ENCODE measurements around the gene OSGIN1. TPM values are rescaled to one million over a fixed set of nuclear protein-coding genes. Genes with fewer than 3 reads are reported as not detected.

Gene OSGIN1
- total and polyA plus RNA-seq, 12 donors: 3.2 to 14.5 (median 5.5) TPM

- intact Hi-C loops (cut with DNase I): loop anchor here in 4 of 10 donors (5.0 to 10.0 kb wide), 3 partner anchors 39 to 533 kb away; partner anchors contain the start of gene TAF1C (in 1 of the 4)
- DNase-seq (no peak), ATAC-seq (no peak)
- no peak overlapping the region for H3K4me3 ChIP-seq
- no peaks in the 10 kb centered on the region for H3K9me3 ChIP-seq
- no peaks in the 10 kb centered on the region for H3K36me3 ChIP-seq
- H3K27me3 ChIP-seq: no peaks in the 10 kb centered on the region
- 42 to 46% methylated on average over 8 of the region's 8 CpGs for WGBS, 2 donors
- no peak overlapping the region for H3K27ac ChIP-seq
- TF ChIP-seq, protein P1, sequence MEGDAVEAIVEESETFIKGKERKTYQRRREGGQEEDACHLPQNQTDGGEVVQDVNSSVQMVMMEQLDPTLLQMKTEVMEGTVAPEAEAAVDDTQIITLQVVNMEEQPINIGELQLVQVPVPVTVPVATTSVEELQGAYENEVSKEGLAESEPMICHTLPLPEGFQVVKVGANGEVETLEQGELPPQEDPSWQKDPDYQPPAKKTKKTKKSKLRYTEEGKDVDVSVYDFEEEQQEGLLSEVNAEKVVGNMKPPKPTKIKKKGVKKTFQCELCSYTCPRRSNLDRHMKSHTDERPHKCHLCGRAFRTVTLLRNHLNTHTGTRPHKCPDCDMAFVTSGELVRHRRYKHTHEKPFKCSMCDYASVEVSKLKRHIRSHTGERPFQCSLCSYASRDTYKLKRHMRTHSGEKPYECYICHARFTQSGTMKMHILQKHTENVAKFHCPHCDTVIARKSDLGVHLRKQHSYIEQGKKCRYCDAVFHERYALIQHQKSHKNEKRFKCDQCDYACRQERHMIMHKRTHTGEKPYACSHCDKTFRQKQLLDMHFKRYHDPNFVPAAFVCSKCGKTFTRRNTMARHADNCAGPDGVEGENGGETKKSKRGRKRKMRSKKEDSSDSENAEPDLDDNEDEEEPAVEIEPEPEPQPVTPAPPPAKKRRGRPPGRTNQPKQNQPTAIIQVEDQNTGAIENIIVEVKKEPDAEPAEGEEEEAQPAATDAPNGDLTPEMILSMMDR (IDR thresholded peaks at IDR 0.05): no peak
- H3K4me1 ChIP-seq: peaks cover 11 to 43% (median 31%) of the 10 kb centered on the region in 9 donors
Observed at GRCh38 chr16:83951544-83951943, 1.5 kb upstream of the OSGIN1 start.

GRCh38 chr16:83952587-83952939, 477 bp upstream of the OSGIN1 start:
- Histone ChIP-seq H3K4me1 (peaks cover 11 to 45% (median 31%) of the 10 kb centered on the region in 9 donors), H3K27ac (peak overlapping the region in 8 of 10 donors; percentile 88 to 97 (median 92)), H3K27me3 (no peaks in the 10 kb centered on the region), H3K9me3 (no peaks in the 10 kb centered on the region), H3K4me3 (peak overlapping the region in 8 of 10 donors; percentile 47 to 73 (median 64)), H3K36me3 (no peaks in the 10 kb centered on the region)
- DNase-seq (no peak), ATAC-seq (no peak)
- TF ChIP-seq, protein P1 (IDR thresholded peaks at IDR 0.05): no peak
- intact Hi-C loops (cut with DNase I): loop anchor here in 4 of 10 donors (2.0 to 10.0 kb wide), 4 partner anchors 26 to 532 kb away; partner anchors contain the start of gene TAF1C (in 1 of the 4)
- 24 to 28% methylated on average over 8 of the region's 8 CpGs for WGBS, 2 donors

GRCh38 chr16:83953796-83954576, 946 bp downstream of the OSGIN1 start:
- DNase-seq: no peak
- peak overlapping the region; percentile 78 to 97 (median 92) for H3K27ac ChIP-seq
- WGBS, 2 donors: 23 to 36% methylated on average over 19 of the region's 19 CpGs
- H3K4me3 ChIP-seq: peak overlapping the region; percentile 43 to 73 (median 63)
- H3K36me3 ChIP-seq: peaks cover 0 to 11% (median 0%) of the 10 kb centered on the region in 9 donors
- no peaks in the 10 kb centered on the region for H3K27me3 ChIP-seq
- ATAC-seq: peak in 4 of 8 donors; percentile 0 to 35 (median 13)
- intact Hi-C loops (cut with DNase I): loop anchor here in 4 of 10 donors (2.0 to 10.0 kb wide), 4 partner anchors 27 to 531 kb away; partner anchors contain the start of gene TAF1C (in 1 of the 4)
- TF ChIP-seq, protein P1 (IDR thresholded peaks at IDR 0.05): peak in 7 of 9 donors; percentile 12 to 56 (median 44)
- H3K9me3 ChIP-seq: no peaks in the 10 kb centered on the region
- H3K4me1 ChIP-seq: peaks cover 11 to 50% (median 37%) of the 10 kb centered on the region in 9 donors

DNA sequence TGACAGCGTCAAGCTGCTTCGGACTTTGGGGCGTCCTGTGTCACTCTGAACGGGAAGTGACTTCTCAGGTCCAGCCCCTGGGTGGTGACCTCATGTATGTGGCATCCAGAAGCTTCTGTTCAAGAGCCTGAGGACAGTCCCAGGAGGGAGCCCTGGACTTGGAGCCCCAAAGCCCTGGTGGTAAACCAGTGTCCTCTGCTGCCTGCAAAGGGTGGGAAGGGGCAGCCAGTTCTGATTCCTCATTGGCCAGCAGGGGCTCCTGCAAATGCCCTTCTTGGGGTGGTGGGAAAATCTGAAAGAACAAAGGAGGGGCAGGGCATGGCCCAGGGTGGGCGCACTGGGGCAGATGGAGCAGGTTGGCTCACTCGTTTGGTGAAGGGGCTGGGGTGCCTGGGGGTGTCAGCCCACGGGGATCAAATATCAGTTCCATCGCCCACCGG, 1.6 kb downstream of the OSGIN1 start:
- Histone ChIP-seq H3K9me3 (no peaks in the 10 kb centered on the region), H3K4me3 (peak overlapping the region in 5 of 10 donors; percentile 62 to 73 (median 65)), H3K27ac (peak overlapping the region in 8 of 10 donors; percentile 88 to 97 (median 92)), H3K27me3 (no peaks in the 10 kb centered on the region), H3K36me3 (peaks cover 0 to 16% (median 0%) of the 10 kb centered on the region in 9 donors), H3K4me1 (peaks cover 11 to 54% (median 38%) of the 10 kb centered on the region in 9 donors)
- 61 to 71% methylated on average over 9 of the region's 9 CpGs for WGBS, 2 donors
- intact Hi-C loops (cut with DNase I): loop anchor here in 5 of 10 donors (5.0 to 10.0 kb wide), 5 partner anchors 42 to 530 kb away; partner anchors contain the start of gene TAF1C (in 3 of the 5)
- TF ChIP-seq, protein P1 (IDR thresholded peaks at IDR 0.05): no peak
- ATAC-seq (peak in 5 of 8 donors; percentile 13 to 56 (median 31)), DNase-seq (peak in 1 of 2 donors; percentile 54)

All from heart right ventricle (tissue), 16 donors.